IMR-90 (cell line): ENCODE measurements around the gene GLIS1. TPM values are rescaled to one million over a fixed set of nuclear protein-coding genes. Genes with fewer than 3 reads are reported as not detected.

Experiments used
- ATAC-seq: fragments of 200-7000 bp; cut with Tn5 transposase; 2 replicates; pipeline ENCODE4 v1.9.1; 2020; ENCODE audit warnings: low read depth, mild to moderate bottlenecking, moderate library complexity
- BruUV-seq: library from RNA; stranded (reverse); fragments of 400-500 nt; replicated peaks from 2 replicates; lab custom pipeline; 2021; lab: Mats Ljungman, UMichigan
- CTCF ChIA-PET: fragments of 300-600 bp; formaldehyde crosslinking; extraction: SDS; loops from one replicate; lab custom pipeline; 2021; ENCODE audit warnings: antibody characterized with exemption; lab: Yijun Ruan, JAX
- POLR2A ChIA-PET: fragments of 300-600 bp; sonication (Branson Sonifier 250); formaldehyde crosslinking; loops from one replicate; lab custom pipeline; 2022; ENCODE audit warnings: antibody characterized with exemption; ENCODE audit not compliant: unreplicated experiment; lab: Charles Lee
- DNase-seq: peaks from one replicate; pipeline ENCODE4 v3.0.0; 2013
- H2AFZ ChIP-seq: replicated peaks from 2 replicates; pipeline ENCODE3; 2013; ENCODE audit warnings: low read length, mild to moderate bottlenecking; ENCODE audit not compliant: poor library complexity
- H2AK5ac ChIP-seq: 2 replicates; pipeline ENCODE4 v1.6.1; 2013; ENCODE audit warnings: low read depth, low read length, inconsistent platforms
- H2AK9ac ChIP-seq: replicated peaks from 2 replicates; pipeline ENCODE3; 2013; ENCODE audit warnings: mild to moderate bottlenecking, low read depth, low read length, moderate library complexity; ENCODE audit not compliant: poor library complexity
- H2BK120ac ChIP-seq: 2 replicates; pipeline ENCODE4 v1.6.1; 2013; ENCODE audit warnings: low read depth, low read length, inconsistent platforms
- H2BK15ac ChIP-seq: 3 replicates; pipeline ENCODE4 v1.6.1; 2013; ENCODE audit warnings: low read depth, low read length, inconsistent platforms
- H2BK20ac ChIP-seq: 2 replicates; pipeline ENCODE4 v1.6.1; 2013; ENCODE audit warnings: low read depth, mild to moderate bottlenecking, inconsistent platforms, low read length, moderate library complexity
- H2BK5ac ChIP-seq: 2 replicates; pipeline ENCODE4 v1.6.1; 2013; ENCODE audit warnings: mild to moderate bottlenecking, low read depth, low read length, inconsistent platforms; ENCODE audit not compliant: poor library complexity, severe bottlenecking
- H3K14ac ChIP-seq: replicated peaks from 2 replicates; pipeline ENCODE4 v1.6.1; 2013; ENCODE audit warnings: low read depth, low read length, inconsistent platforms
- H3K18ac ChIP-seq: 2 replicates; pipeline ENCODE4 v1.6.1; 2013; ENCODE audit warnings: low read depth, low read length, control low read depth
- H3K23ac ChIP-seq: 2 replicates; pipeline ENCODE4 v1.6.1; 2013; ENCODE audit warnings: low read depth, low read length, inconsistent platforms
- H3K27ac ChIP-seq: 2 replicates; pipeline ENCODE4 v1.5.1; 2013; ENCODE audit warnings: mild to moderate bottlenecking, control low read depth, low read length; ENCODE audit not compliant: insufficient read depth
- H3K27me3 ChIP-seq: 2 replicates; pipeline ENCODE4 v1.6.1; 2013; ENCODE audit warnings: low read length; ENCODE audit not compliant: control insufficient read depth, insufficient read depth
- H3K36me3 ChIP-seq: 2 replicates; pipeline ENCODE4 v1.6.1; 2013; ENCODE audit warnings: low read length, mixed read lengths; ENCODE audit not compliant: control insufficient read depth, insufficient read depth
- H3K4ac ChIP-seq: 2 replicates; pipeline ENCODE4 v1.6.1; 2013; ENCODE audit warnings: low read depth, low read length, inconsistent platforms
- H3K4me1 ChIP-seq: 2 replicates; pipeline ENCODE4 v1.6.1; 2013; ENCODE audit warnings: low read length, mixed read lengths; ENCODE audit not compliant: control insufficient read depth, insufficient read depth
- H3K4me2 ChIP-seq: 2 replicates; pipeline ENCODE4 v1.6.1; 2013; ENCODE audit warnings: low read depth, mild to moderate bottlenecking, control low read depth, low read length, moderate library complexity
- H3K4me3 ChIP-seq: 2 replicates; pipeline ENCODE4 v1.5.1; 2013; ENCODE audit warnings: low read depth, mild to moderate bottlenecking, control low read depth, low read length, moderate library complexity; ENCODE audit not compliant: insufficient read depth
- H3K56ac ChIP-seq: 2 replicates; pipeline ENCODE4 v1.6.1; 2013; ENCODE audit warnings: low read length, inconsistent platforms; ENCODE audit not compliant: insufficient read depth; ENCODE audit errors: extremely low read depth
- H3K79me1 ChIP-seq, 2 experiments: 2 replicates each; pipeline ENCODE4 v1.6.1; 2013; ENCODE audit warnings: low read length in 2 of 2, inconsistent platforms in 1 of 2, low read depth in 1 of 2
- H3K9ac ChIP-seq: 2 replicates; pipeline ENCODE4 v1.6.1; 2013; ENCODE audit warnings: low read depth, low read length, control low read depth
- H3K9me1 ChIP-seq: 2 replicates; pipeline ENCODE4 v1.6.1; 2013; ENCODE audit warnings: low read length, inconsistent platforms; ENCODE audit not compliant: insufficient read depth
- H3K9me3 ChIP-seq: 2 replicates; pipeline ENCODE4 v1.6.1; 2013; ENCODE audit warnings: low read length; ENCODE audit not compliant: control insufficient read depth, insufficient read depth
- H4K20me1 ChIP-seq: 2 replicates; pipeline ENCODE4 v1.6.1; 2013; ENCODE audit warnings: low read length, inconsistent platforms; ENCODE audit not compliant: insufficient read depth
- H4K5ac ChIP-seq: 2 replicates; pipeline ENCODE4 v1.6.1; 2013; ENCODE audit warnings: mild to moderate bottlenecking, low read depth, low read length, control low read depth
- H4K8ac ChIP-seq, 2 experiments: 2 replicates each; pipeline ENCODE4 v1.6.1; 2013; ENCODE audit warnings: low read depth in 2 of 2, low read length in 2 of 2, control low read depth in 1 of 2, inconsistent platforms in 1 of 2
- H4K91ac ChIP-seq: 2 replicates; pipeline ENCODE4 v1.6.1; 2013; ENCODE audit warnings: low read depth, low read length, inconsistent platforms; ENCODE audit not compliant: insufficient read depth
- BHLHE40 ChIP-seq: fragments of 150-350 bp; IDR thresholded peaks from 2 replicates; pipeline ENCODE4 v1.6.1; 2016; ENCODE audit warnings: mild to moderate bottlenecking, low read depth, low read length
- CEBPB ChIP-seq: IDR thresholded peaks from 2 replicates; pipeline ENCODE4 v1.6.1; 2012; ENCODE audit warnings: low read depth, low read length, improper control_type of control experiment
- CHD1 ChIP-seq: IDR thresholded peaks from 2 replicates; pipeline ENCODE4 v1.6.1; 2012; ENCODE audit warnings: low read depth, low read length, improper control_type of control experiment
- FOS ChIP-seq: fragments of 150-350 bp; IDR thresholded peaks from 2 replicates; pipeline ENCODE4 v1.6.1; 2016; ENCODE audit warnings: low read depth, low read length
- MAFK ChIP-seq: IDR thresholded peaks from 2 replicates; pipeline ENCODE4 v1.6.1; 2012; ENCODE audit warnings: low read depth, low read length, improper control_type of control experiment
- MAZ ChIP-seq: IDR thresholded peaks from 2 replicates; pipeline ENCODE4 v1.6.1; 2012; ENCODE audit warnings: low read depth, mild to moderate bottlenecking, low read length, improper control_type of control experiment, moderate library complexity, borderline replicate concordance
- MXI1 ChIP-seq: IDR thresholded peaks from 2 replicates; pipeline ENCODE4 v1.6.1; 2012; ENCODE audit warnings: low read depth, mild to moderate bottlenecking, low read length, moderate library complexity, borderline replicate concordance
- NFE2L2 ChIP-seq: fragments of 150-350 bp; IDR thresholded peaks from 2 replicates; pipeline ENCODE4 v1.6.1; 2016; ENCODE audit warnings: low read depth, mild to moderate bottlenecking, low read length
- RAD21 ChIP-seq: IDR thresholded peaks from 2 replicates; pipeline ENCODE4 v1.6.1; 2012; ENCODE audit warnings: low read length, improper control_type of control experiment
- RCOR1 ChIP-seq: IDR thresholded peaks from 2 replicates; pipeline ENCODE4 v1.6.1; 2012; ENCODE audit warnings: mild to moderate bottlenecking, low read length, improper control_type of control experiment; ENCODE audit not compliant: insufficient replicate concordance
- SMC3 ChIP-seq: fragments of 150-350 bp; IDR thresholded peaks from 2 replicates; pipeline ENCODE4 v1.6.1; 2016; ENCODE audit warnings: low read depth, mild to moderate bottlenecking, antibody characterized with exemption, low read length, moderate library complexity
- WGBS, 2 experiments: methylation state at CpG; one replicate each; pipeline versions ENCODE4 v1.1.5 to v1.1.7; 2013; ENCODE audit warnings: missing lambda C conversion rate in 2 of 2; ENCODE audit not compliant: insufficient read length in 1 of 2; ENCODE audit errors: extremely low coverage in 2 of 2; 5-methylcytosine and 5-hydroxymethylcytosine counted together
- dilution Hi-C: fragments of 300-500 bp; cut with HindIII; formaldehyde crosslinking; loops from one replicate; pipeline ENCODE4 v1.14.3; 2018; ENCODE audit warnings: low sequenced_read_pairs; ENCODE audit not compliant: unreplicated experiment
- in situ Hi-C: fragments of 300-500 bp; cut with MboI; formaldehyde crosslinking; loops from 3 replicates; pipeline ENCODE4 v1.14.3; 2019; ENCODE audit warnings: low sequenced_read_pairs, inconsistent platforms, mixed read lengths
- intact Hi-C: fragments of 100-400 bp; cut with micrococcal nuclease; formaldehyde crosslinking; loops from 2 replicates; pipeline ENCODE4 v1.10.0; 2022
- polyA plus RNA-seq, 3 experiments: library from polyadenylated mRNA; depleted of rRNA; stranded (reverse); fragments of >200 nt; gene quantifications; 2 replicates each; pipeline ENCODE4 v1.2.3, GENCODE V29; 2012; ENCODE audit warnings: low replicate concordance in 1 of 3
- total RNA-seq: library from RNA; depleted of rRNA; stranded (reverse); fragments of >200 nt; gene quantifications from 2 replicates; pipeline ENCODE4 v1.2.3, GENCODE V29; 2012
- TF ChIP-seq, protein P1 (sequence below): fragments of 150-350 bp; IDR thresholded peaks from 2 replicates; pipeline ENCODE4 v1.6.1; 2017; ENCODE audit warnings: mild to moderate bottlenecking, antibody characterized with exemption, low read length, low read depth
- TF ChIP-seq, protein P2 (sequence below): conservative IDR thresholded peaks from 2 replicates; pipeline ENCODE4 v1.5.1; 2012; ENCODE audit warnings: mild to moderate bottlenecking, low read depth, low read length, improper control_type of control experiment
- TF ChIP-seq, protein P3 (sequence below): fragments of 150-350 bp; IDR thresholded peaks from 2 replicates; pipeline ENCODE4 v1.6.1; 2016; ENCODE audit warnings: low read depth, mild to moderate bottlenecking, low read length, moderate library complexity, borderline replicate concordance

GLIS1 gene
- total and polyA plus RNA-seq, 2 of the 4 experiments (the other 2 are of a cell fraction): 0.18 to 2.3 TPM

DNA sequence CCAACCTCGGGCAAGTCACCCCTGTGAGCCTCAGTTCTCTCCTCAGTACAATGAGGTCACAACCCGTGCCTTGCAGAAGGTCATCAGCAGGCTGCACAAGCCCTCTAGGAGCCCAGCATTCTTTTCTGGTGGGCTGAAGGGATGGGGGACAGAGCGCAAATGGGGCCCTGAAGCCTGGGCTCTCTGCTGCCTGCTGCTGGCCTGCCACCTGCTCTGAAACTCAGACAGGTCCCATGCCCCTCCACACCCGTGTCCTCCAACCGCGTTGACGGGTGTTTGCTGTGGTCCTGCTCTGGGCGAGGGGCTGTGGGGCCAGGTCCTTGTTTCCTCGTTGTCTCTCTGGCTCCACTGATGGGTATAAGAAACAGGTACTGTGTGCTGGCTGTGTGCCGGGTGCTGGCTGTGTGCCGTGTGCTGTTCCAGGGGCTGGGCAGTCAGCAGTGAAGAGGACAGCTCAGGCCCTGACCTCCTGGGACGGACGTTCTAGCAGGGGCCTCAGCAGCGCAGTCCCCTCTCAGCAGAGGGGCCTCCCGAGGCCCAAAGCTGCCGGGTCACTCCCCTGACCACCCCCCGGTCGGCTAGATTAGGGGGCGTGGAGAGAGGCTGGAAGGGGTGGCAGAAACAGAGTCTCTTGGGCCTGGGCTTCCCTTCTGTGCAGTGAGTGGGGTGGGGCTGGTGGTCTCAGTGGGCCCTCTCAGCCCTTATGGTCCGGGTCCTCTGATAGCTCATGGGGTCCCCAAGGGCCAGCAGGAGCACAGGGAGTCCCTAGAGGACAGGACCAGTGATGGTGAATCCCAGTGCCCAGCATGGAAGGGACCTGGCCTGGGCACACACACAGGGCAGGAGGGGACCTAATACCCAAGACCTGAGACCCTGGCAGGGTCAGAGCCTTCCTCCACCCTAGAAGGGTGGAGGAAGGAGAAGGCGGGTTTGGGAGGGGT is 237.6 kb downstream of the GLIS1 start:
- Histone ChIP-seq H3K9me3 (no peaks in the 10 kb centered on the region), H3K56ac (no peak overlapping the region), H3K4me2 (no peak overlapping the region), H3K4ac (no peak overlapping the region), H3K9ac (no peak overlapping the region), H2BK20ac (no peak overlapping the region), H3K36me3 (no peaks in the 10 kb centered on the region), H4K20me1 (no peaks in the 10 kb centered on the region), H2BK5ac (no peak overlapping the region), H3K4me3 (no peak overlapping the region), H3K18ac (no peak overlapping the region), H3K9me1 (no peaks in the 10 kb centered on the region), H3K23ac (no peak overlapping the region; the same call in 1 of the 2 replicates), H2AK5ac (no peak overlapping the region; the same call in 1 of the 2 replicates), H4K8ac (no peak overlapping the region), H4K91ac (no peak overlapping the region), H3K27me3 (peaks cover 32% of the 10 kb centered on the region), H3K27ac (no peak overlapping the region), H2BK15ac (no peak overlapping the region), H3K4me1 (peaks cover 4% of the 10 kb centered on the region; the same call in 1 of the 2 replicates), H3K14ac (no peak overlapping the region), H3K79me1 (no peaks in the 10 kb centered on the region), H2AK9ac (peak overlapping the region; percentile 71), H2BK120ac (no peak overlapping the region), H2AFZ (no peak overlapping the region), H4K5ac (no peak overlapping the region)
- ATAC-seq: no peak
- WGBS, 2 experiments: 63% methylated on average over 2 of the region's 21 CpGs; no CpG with 5 or more reads in 1 of the 2 experiments
- BruUV-seq: no TSS peak
- ChIA-PET POLR2A (no interaction called here), CTCF (no interaction called here)
- in situ Hi-C loops: no loop called here
- no peak for DNase-seq
- dilution Hi-C loops: no loop called here
- intact Hi-C loops: no loop called here
- TF ChIP-seq FOS (no peak), MXI1 (no peak), CHD1 (no peak), BHLHE40 (no peak), MAFK (no peak), SMC3 (no peak), CEBPB (no peak), RAD21 (no peak), RCOR1 (no peak), MAZ (no peak), NFE2L2 (no peak)
- TF ChIP-seq, protein P1, sequence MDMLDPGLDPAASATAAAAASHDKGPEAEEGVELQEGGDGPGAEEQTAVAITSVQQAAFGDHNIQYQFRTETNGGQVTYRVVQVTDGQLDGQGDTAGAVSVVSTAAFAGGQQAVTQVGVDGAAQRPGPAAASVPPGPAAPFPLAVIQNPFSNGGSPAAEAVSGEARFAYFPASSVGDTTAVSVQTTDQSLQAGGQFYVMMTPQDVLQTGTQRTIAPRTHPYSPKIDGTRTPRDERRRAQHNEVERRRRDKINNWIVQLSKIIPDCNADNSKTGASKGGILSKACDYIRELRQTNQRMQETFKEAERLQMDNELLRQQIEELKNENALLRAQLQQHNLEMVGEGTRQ: no peak
- TF ChIP-seq, protein P2, sequence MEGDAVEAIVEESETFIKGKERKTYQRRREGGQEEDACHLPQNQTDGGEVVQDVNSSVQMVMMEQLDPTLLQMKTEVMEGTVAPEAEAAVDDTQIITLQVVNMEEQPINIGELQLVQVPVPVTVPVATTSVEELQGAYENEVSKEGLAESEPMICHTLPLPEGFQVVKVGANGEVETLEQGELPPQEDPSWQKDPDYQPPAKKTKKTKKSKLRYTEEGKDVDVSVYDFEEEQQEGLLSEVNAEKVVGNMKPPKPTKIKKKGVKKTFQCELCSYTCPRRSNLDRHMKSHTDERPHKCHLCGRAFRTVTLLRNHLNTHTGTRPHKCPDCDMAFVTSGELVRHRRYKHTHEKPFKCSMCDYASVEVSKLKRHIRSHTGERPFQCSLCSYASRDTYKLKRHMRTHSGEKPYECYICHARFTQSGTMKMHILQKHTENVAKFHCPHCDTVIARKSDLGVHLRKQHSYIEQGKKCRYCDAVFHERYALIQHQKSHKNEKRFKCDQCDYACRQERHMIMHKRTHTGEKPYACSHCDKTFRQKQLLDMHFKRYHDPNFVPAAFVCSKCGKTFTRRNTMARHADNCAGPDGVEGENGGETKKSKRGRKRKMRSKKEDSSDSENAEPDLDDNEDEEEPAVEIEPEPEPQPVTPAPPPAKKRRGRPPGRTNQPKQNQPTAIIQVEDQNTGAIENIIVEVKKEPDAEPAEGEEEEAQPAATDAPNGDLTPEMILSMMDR: no peak
- TF ChIP-seq, protein P3, sequence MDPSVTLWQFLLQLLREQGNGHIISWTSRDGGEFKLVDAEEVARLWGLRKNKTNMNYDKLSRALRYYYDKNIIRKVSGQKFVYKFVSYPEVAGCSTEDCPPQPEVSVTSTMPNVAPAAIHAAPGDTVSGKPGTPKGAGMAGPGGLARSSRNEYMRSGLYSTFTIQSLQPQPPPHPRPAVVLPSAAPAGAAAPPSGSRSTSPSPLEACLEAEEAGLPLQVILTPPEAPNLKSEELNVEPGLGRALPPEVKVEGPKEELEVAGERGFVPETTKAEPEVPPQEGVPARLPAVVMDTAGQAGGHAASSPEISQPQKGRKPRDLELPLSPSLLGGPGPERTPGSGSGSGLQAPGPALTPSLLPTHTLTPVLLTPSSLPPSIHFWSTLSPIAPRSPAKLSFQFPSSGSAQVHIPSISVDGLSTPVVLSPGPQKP: no peak
